H1 (cell line): ENCODE measurements around the gene CCT6B. TPM values are rescaled to one million over a fixed set of nuclear protein-coding genes. Genes with fewer than 3 reads are reported as not detected.

ENCODE experiments used
- CTCF ChIA-PET: fragments of 300-600 bp; sonication (Branson Sonifier 250); formaldehyde crosslinking; loops from one replicate; lab custom pipeline; 2021; ENCODE audit not compliant: partially characterized antibody; lab: Charles Lee
- POLR2A ChIA-PET: fragments of 300-600 bp; sonication (Branson Sonifier 250); formaldehyde crosslinking; loops from one replicate; lab custom pipeline; 2021; ENCODE audit warnings: inconsistent platforms; ENCODE audit not compliant: partially characterized antibody; lab: Charles Lee
- DNase-seq, 2 experiments: peaks; one replicate each; pipeline versions ENCODE4 v3.0.0 to v3.0.0-alpha.2; 2010 to 2022; ENCODE audit warnings: low spot score in 2 of 2, low read depth in 1 of 2, mixed read lengths in 1 of 2
- FAIRE-seq: peaks from 2 replicates; lab custom pipeline; 2011; peaks lifted over from hg19 to GRCh38; lab: Jason Lieb, UNC
- H2AFZ ChIP-seq: 2 replicates; pipeline ENCODE4 v1.8.1; 2012; ENCODE audit warnings: low read length, inconsistent platforms
- H2AK5ac ChIP-seq: 2 replicates; pipeline ENCODE4 v1.6.1; 2013; ENCODE audit warnings: low read depth, low read length
- H2BK120ac ChIP-seq: replicated peaks from 2 replicates; pipeline ENCODE3; 2013; ENCODE audit warnings: low read depth, low read length, inconsistent platforms
- H2BK12ac ChIP-seq: 2 replicates; pipeline ENCODE4 v1.6.1; 2013; ENCODE audit warnings: low read depth, low read length
- H2BK15ac ChIP-seq: 2 replicates; pipeline ENCODE4 v1.6.1; 2013; ENCODE audit warnings: low read length
- H2BK20ac ChIP-seq: 2 replicates; pipeline ENCODE4 v1.6.1; 2013; ENCODE audit warnings: low read length
- H2BK5ac ChIP-seq: 2 replicates; pipeline ENCODE4 v1.6.1; 2013; ENCODE audit warnings: low read depth, low read length
- H3K14ac ChIP-seq: 2 replicates; pipeline ENCODE4 v1.6.1; 2013; ENCODE audit warnings: inconsistent platforms; ENCODE audit not compliant: insufficient read length
- H3K18ac ChIP-seq: 2 replicates; pipeline ENCODE4 v1.6.1; 2013; ENCODE audit warnings: low read length; ENCODE audit errors: extremely low read depth
- H3K23ac ChIP-seq: 2 replicates; pipeline ENCODE4 v1.6.1; 2013; ENCODE audit warnings: inconsistent platforms; ENCODE audit not compliant: insufficient read length
- H3K23me2 ChIP-seq: 2 replicates; pipeline ENCODE4 v1.6.1; 2013; ENCODE audit warnings: low read depth, low read length
- H3K27ac ChIP-seq: 2 replicates; pipeline ENCODE4 v1.6.1; 2011; ENCODE audit warnings: low read depth, low read length, inconsistent platforms
- H3K27me3 ChIP-seq, 4 experiments: replicated peaks in 1 of 4; 1 replicate in 1 of 4; 2 replicates in 3 of 4; pipeline versions ENCODE4 v1.6.1 to v1.8.1; 2011 to 2013; ENCODE audit warnings: low read length in 3 of 4, mild to moderate bottlenecking in 3 of 4, inconsistent platforms in 2 of 4, mixed read lengths in 2 of 4, moderate library complexity in 1 of 4; ENCODE audit not compliant: control insufficient read depth in 3 of 4, insufficient read depth in 3 of 4; ENCODE audit errors: extremely low read depth in 1 of 4
- H3K36me3 ChIP-seq, 4 experiments: 2 replicates each; pipeline versions ENCODE4 v1.6.1 to v1.8.1; 2011 to 2013; ENCODE audit warnings: mild to moderate bottlenecking in 4 of 4, low read length in 3 of 4, moderate library complexity in 2 of 4, control low read depth in 1 of 4, inconsistent platforms in 1 of 4; ENCODE audit not compliant: insufficient read depth in 4 of 4, control insufficient read depth in 2 of 4
- H3K4ac ChIP-seq: replicated peaks from 2 replicates; pipeline ENCODE3; 2013; ENCODE audit warnings: low read length, low read depth, mixed read lengths, inconsistent platforms; ENCODE audit not compliant: insufficient read length
- H3K4me1 ChIP-seq, 4 experiments: replicated peaks in 1 of 4; 1 replicate in 1 of 4; 2 replicates in 3 of 4; pipeline versions ENCODE4 v1.6.1 to v1.8.1; 2011 to 2013; ENCODE audit warnings: low read length in 3 of 4, inconsistent platforms in 2 of 4, mixed read lengths in 1 of 4; ENCODE audit not compliant: insufficient read depth in 4 of 4, control insufficient read depth in 3 of 4
- H3K4me2 ChIP-seq, 2 experiments: 2 replicates each; pipeline versions ENCODE4 v1.6.1 to v1.8.1; 2011 to 2013; ENCODE audit warnings: low read depth in 2 of 2, low read length in 2 of 2, control low read depth in 1 of 2, inconsistent platforms in 1 of 2, mild to moderate bottlenecking in 1 of 2; ENCODE audit not compliant: insufficient read depth in 1 of 2
- H3K4me3 ChIP-seq, 4 experiments: fragments of 200-600, 300-600 bp in 1 of 4; sonication (generic), shearing (Covaris generic), sonication (Bioruptor Twin) in 1 of 4; 2 replicates each; pipeline versions ENCODE4 v1.5.1 to v1.8.1; 2011 to 2016; ENCODE audit warnings: low read length in 4 of 4, low read depth in 3 of 4, control low read depth in 2 of 4, inconsistent platforms in 2 of 4, mild to moderate bottlenecking in 2 of 4, mixed read lengths in 1 of 4, moderate library complexity in 1 of 4; ENCODE audit not compliant: insufficient read depth in 2 of 4; ENCODE audit errors: extremely low read depth in 1 of 4
- H3K56ac ChIP-seq: replicated peaks from 2 replicates; pipeline ENCODE3; 2013; ENCODE audit warnings: low read depth, mild to moderate bottlenecking, mixed read lengths, low read length, inconsistent platforms; ENCODE audit not compliant: insufficient read length
- H3K79me1 ChIP-seq: 2 replicates; pipeline ENCODE4 v1.6.1; 2013; ENCODE audit warnings: low read depth, low read length, control low read depth
- H3K79me2 ChIP-seq, 2 experiments: 2 replicates each; pipeline versions ENCODE4 v1.6.1 to v1.8.1; 2012 to 2013; ENCODE audit warnings: low read length in 2 of 2, mild to moderate bottlenecking in 2 of 2, inconsistent platforms in 1 of 2; ENCODE audit not compliant: insufficient read depth in 2 of 2, control insufficient read depth in 1 of 2
- H3K9ac ChIP-seq, 4 experiments: replicated peaks in 1 of 4; 1 replicate in 1 of 4; 2 replicates in 3 of 4; pipeline versions ENCODE4 v1.6.1 to v1.8.1; 2011 to 2013; ENCODE audit warnings: low read depth in 3 of 4, low read length in 3 of 4, control low read depth in 2 of 4, mild to moderate bottlenecking in 2 of 4, moderate library complexity in 2 of 4, inconsistent platforms in 1 of 4; ENCODE audit errors: extremely low read depth in 1 of 4
- H3K9me3 ChIP-seq, 2 experiments: 2 replicates each; pipeline versions ENCODE4 v1.6.1 to v1.8.1; 2012 to 2013; ENCODE audit warnings: mild to moderate bottlenecking in 2 of 2, moderate library complexity in 2 of 2, control low read depth in 1 of 2, inconsistent platforms in 1 of 2, low read depth in 1 of 2, low read length in 1 of 2, mixed read lengths in 1 of 2; ENCODE audit not compliant: insufficient read depth in 2 of 2
- H4K20me1 ChIP-seq, 2 experiments: replicated peaks in 1 of 2; 2 replicates each; pipeline versions ENCODE3 to v1.8.1; 2011 to 2013; ENCODE audit warnings: inconsistent platforms in 2 of 2, low read length in 2 of 2, mild to moderate bottlenecking in 1 of 2; ENCODE audit not compliant: insufficient read depth in 2 of 2, control insufficient read depth in 1 of 2
- H4K5ac ChIP-seq: 2 replicates; pipeline ENCODE4 v1.6.1; 2013; ENCODE audit warnings: low read length, low read depth, mixed read lengths, inconsistent platforms; ENCODE audit not compliant: insufficient read length
- H4K8ac ChIP-seq: 2 replicates; pipeline ENCODE4 v1.8.0; 2013; ENCODE audit warnings: mild to moderate bottlenecking, moderate library complexity, low read length, inconsistent platforms; ENCODE audit not compliant: insufficient read depth; ENCODE audit errors: extremely low read depth
- H4K91ac ChIP-seq: replicated peaks from 2 replicates; pipeline ENCODE3; 2013; ENCODE audit warnings: low read length, mixed read lengths, inconsistent platforms; ENCODE audit not compliant: insufficient read length
- BCL11A ChIP-seq, 2 experiments: IDR thresholded peaks; one replicate each; pipeline ENCODE4 v1.6.1; 2011; ENCODE audit warnings: low read depth in 2 of 2, low read length in 2 of 2, mild to moderate bottlenecking in 2 of 2
- RBBP5 ChIP-seq: IDR thresholded peaks from 2 replicates; pipeline ENCODE4 v1.7.1; 2012; ENCODE audit warnings: low read depth, mild to moderate bottlenecking, inconsistent platforms, low read length, moderate library complexity, borderline replicate concordance
- WGBS, 2 experiments: shearing (Covaris generic) in 1 of 2; methylation state at CpG; one replicate each; pipeline versions ENCODE4 v1.1.6 to v1.1.7; 2013 to 2015; ENCODE audit warnings: low lambda C conversion rate in 2 of 2, mixed read lengths in 2 of 2, inconsistent platforms in 1 of 2, low coverage in 1 of 2, missing lambda C conversion rate in 1 of 2; ENCODE audit not compliant: insufficient replicate concordance in 2 of 2, insufficient coverage in 1 of 2, insufficient read length in 1 of 2; ENCODE audit errors: extremely low coverage in 1 of 2, missing lambda C conversion rate in 1 of 2; 5-methylcytosine and 5-hydroxymethylcytosine counted together
- polyA plus RNA-seq, 7 experiments: library from polyadenylated mRNA; depleted of rRNA in 3 of 7; stranded (reverse) in 5 of 7; unstranded in 2 of 7; fragments of >200 nt in 5 of 7; fragments of 200-250 nt in 2 of 7; gene quantifications; 1 replicate in 5 of 7; 2 replicates in 1 of 7; 4 replicates in 1 of 7; pipeline versions ENCODE4 v1.2.1 to v1.2.3, GENCODE V29; 2011 to 2013; ENCODE audit warnings: missing spikeins in 2 of 7, mixed read lengths in 2 of 7
- total RNA-seq: library from RNA; stranded (reverse); fragmentation: NEBNext Ultra II Directional; extraction: Animal tissue kit (Norgen Biotek cat#: 25700); gene quantifications from 2 replicates; pipeline ENCODE4 v1.2.1, GENCODE V29; 2021

CCT6B gene
- total and polyA plus RNA-seq, 2 of the 8 experiments (the other 6 are each of a cell fraction or from before 2014, with no cell fraction given), result 0.67 to 1.3 TPM

DNA sequence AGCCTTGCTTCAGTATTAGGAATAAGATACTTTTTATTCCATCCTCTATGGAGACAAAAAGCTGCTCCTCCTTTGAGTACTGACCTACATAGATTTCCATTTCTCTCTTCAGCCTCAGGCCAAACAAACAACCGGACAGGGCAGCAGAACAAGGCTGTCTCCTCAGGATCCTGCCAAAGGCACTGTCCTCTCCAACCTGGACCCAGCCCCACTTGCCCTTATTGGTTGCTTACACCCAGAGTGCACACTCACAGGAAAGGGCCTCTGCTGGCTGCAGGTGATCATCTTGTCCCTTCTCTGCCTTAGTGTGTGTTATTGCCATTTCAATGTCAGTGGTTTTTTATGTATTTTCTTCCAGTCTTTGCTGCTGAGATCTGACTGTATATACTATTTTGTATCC is 45.7 kb upstream of the CCT6B start:
- Histone ChIP-seq H2BK20ac (no peak overlapping the region), H2AK5ac (no peak overlapping the region), H2BK15ac (no peak overlapping the region), H3K27me3 (no peaks in the 10 kb centered on the region), H3K36me3 (peaks cover 17 to 60% (median 34%) of the 10 kb centered on the region in 4 experiments), H4K5ac (no peak overlapping the region), H3K9ac (no peak overlapping the region), H2AFZ (no peak overlapping the region), H3K27ac (no peak overlapping the region), H3K79me2 (no peaks in the 10 kb centered on the region), H3K4me3 (no peak overlapping the region), H3K4ac (no peak overlapping the region), H3K18ac (no peak overlapping the region), H3K4me2 (no peak overlapping the region), H2BK5ac (no peak overlapping the region), H4K8ac (no peak overlapping the region), H3K23ac (no peak overlapping the region), H3K9me3 (no peaks in the 10 kb centered on the region), H3K4me1 (peaks cover 0 to 6% (median 2%) of the 10 kb centered on the region in 4 experiments; a peak in 3 of 7 replicates), H4K91ac (no peak overlapping the region), H2BK120ac (no peak overlapping the region), H3K14ac (no peak overlapping the region), H3K79me1 (no peaks in the 10 kb centered on the region), H3K56ac (no peak overlapping the region), H2BK12ac (no peak overlapping the region), H4K20me1 (peaks cover 3 to 5% of the 10 kb centered on the region in 2 experiments), H3K23me2 (no peaks in the 10 kb centered on the region)
- TF ChIP-seq RBBP5 (no peak), BCL11A (IDR thresholded peaks at IDR 0.05; ENCODE audit: low read depth in 2 of 2, low read length in 2 of 2) (no peak)
- ChIA-PET CTCF (interaction anchor here (0.8 to 2.7 kb wide), 3 partner anchors 12 to 88 kb away, joined by 3 to 10 read pairs (median 6); no protein-coding TSS in a partner anchor), POLR2A (interaction anchor here (1.0 to 2.6 kb wide), 9 partner anchors 12 to 101 kb away, joined by 3 to 6 read pairs (median 3); no protein-coding TSS in a partner anchor)
- DNase-seq (no peak), FAIRE-seq (no peak)
- WGBS, 2 experiments, result 46% methylated on average over 1 of the region's 1 CpG; no CpG with 5 or more reads in 1 of the 2 experiments
